VCaP (cell line): ENCODE measurements around the gene SPOCK1.

Experiments used
- H3K27ac ChIP-seq: fragments of 450-650 bp; 2 replicates; pipeline ENCODE4 v1.5.1; 2017
- CTCF ChIP-seq: fragments of 450-650 bp; conservative IDR thresholded peaks from 2 replicates; pipeline ENCODE4 v1.5.1; 2017; ENCODE audit warnings: mild to moderate bottlenecking, moderate library complexity

The SPOCK1 gene

GRCh38 chr5:137115152-137115551 is 384.0 kb downstream of the SPOCK1 start:
- no peak for TF ChIP-seq CTCF
- no peak overlapping the region for H3K27ac ChIP-seq

DNA sequence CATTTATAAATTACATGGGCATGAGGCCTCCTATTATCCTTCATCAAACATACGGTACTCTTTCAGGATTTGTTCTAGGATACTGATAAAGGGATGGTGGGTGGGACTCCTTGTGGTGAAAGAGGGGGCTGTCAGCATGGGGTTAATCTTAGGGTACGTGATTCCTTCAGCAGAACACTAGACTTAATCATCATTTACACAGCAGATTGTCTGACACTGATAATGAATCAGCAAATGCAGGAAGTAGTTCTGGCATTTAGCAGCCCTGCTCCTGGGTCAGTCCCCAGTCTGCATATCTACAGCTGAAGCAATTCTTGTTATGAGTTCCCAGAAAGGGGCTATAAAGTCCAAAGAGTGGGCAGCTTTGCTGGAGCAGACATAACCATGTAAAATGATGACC is 384.6 kb downstream of the SPOCK1 start:
- no peak overlapping the region for H3K27ac ChIP-seq

GRCh38 chr5:137113939-137114338 is 385.2 kb downstream of the SPOCK1 start:
- no peak for TF ChIP-seq CTCF
- no peak overlapping the region for H3K27ac ChIP-seq

More for the DNA sequence above, 384.6 kb downstream of the SPOCK1 start:
- TF ChIP-seq CTCF: no peak

GRCh38 chr5:137113161-137113560 is 386.0 kb downstream of the SPOCK1 start:
- no peak overlapping the region for H3K27ac ChIP-seq
- TF ChIP-seq CTCF: no peak

GRCh38 chr5:137105351-137106035 is 393.6 kb downstream of the SPOCK1 start:
- H3K27ac ChIP-seq: no peak overlapping the region
- TF ChIP-seq CTCF: no peak

DNA sequence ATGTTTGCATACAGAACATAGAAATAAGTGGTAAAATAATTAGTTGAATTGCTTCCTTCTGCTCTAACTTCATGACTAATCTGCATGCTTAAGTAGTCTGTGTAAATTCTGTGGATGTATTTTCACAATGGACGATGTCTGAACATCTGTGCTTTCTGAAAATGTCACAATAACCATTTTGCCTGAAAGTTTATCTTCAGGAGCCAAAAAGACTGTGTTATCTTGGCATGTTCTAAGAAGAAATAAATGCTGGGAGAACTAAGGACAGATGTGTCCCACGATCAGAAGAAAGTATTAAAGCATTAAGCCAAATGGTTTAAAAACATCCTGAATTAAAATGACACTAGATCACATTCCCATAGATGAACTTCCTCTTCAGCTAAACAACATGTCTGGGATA is 397.6 kb downstream of the SPOCK1 start:
- no peak for TF ChIP-seq CTCF

GRCh38 chr5:137099651-137100050 is 399.5 kb downstream of the SPOCK1 start:
- no peak for TF ChIP-seq CTCF
- H3K27ac ChIP-seq: no peak overlapping the region

More for the DNA sequence above, 397.6 kb downstream of the SPOCK1 start:
- no peak overlapping the region for H3K27ac ChIP-seq
